Smooth muscle cell (in vitro differentiated cells): ENCODE measurements around the gene PSMG1. TPM values are rescaled to one million over a fixed set of nuclear protein-coding genes. Genes with fewer than 3 reads are reported as not detected.

Source experiments
- DNase-seq: peaks from one replicate; lab custom pipeline; 2025; ENCODE audit not compliant: unreplicated experiment; lab: John Stamatoyannopoulos, UW
- H2AFZ ChIP-seq: fragments of 200-600 bp; sonication (generic); 2 replicates; pipeline ENCODE4 v1.6.0; 2016; ENCODE audit warnings: antibody characterized with exemption, low read depth, mild to moderate bottlenecking
- H3F3A ChIP-seq: fragments of 200-600 bp; sonication (generic); 2 replicates; pipeline ENCODE4 v1.6.0; 2017; ENCODE audit warnings: antibody characterized with exemption, low read depth
- H3K27ac ChIP-seq: fragments of 200-600 bp; sonication (generic); 2 replicates; pipeline ENCODE4 v1.5.1; 2016; ENCODE audit warnings: low read depth, mild to moderate bottlenecking
- H3K27me3 ChIP-seq: fragments of 200-600 bp; sonication (generic); 2 replicates; pipeline ENCODE4 v1.6.1; 2016; ENCODE audit warnings: low read depth, mild to moderate bottlenecking
- H3K36me3 ChIP-seq: fragments of 200-600 bp; sonication (generic); 2 replicates; pipeline ENCODE4 v1.5.1; 2016; ENCODE audit warnings: low read depth
- H3K4me1 ChIP-seq: fragments of 200-600 bp; sonication (generic); 2 replicates; pipeline ENCODE4 v1.5.1; 2016; ENCODE audit warnings: low read depth
- H3K4me2 ChIP-seq: fragments of 200-600 bp; sonication (generic); 2 replicates; pipeline ENCODE4 v1.6.0; 2016; ENCODE audit warnings: mild to moderate bottlenecking
- H3K4me3 ChIP-seq: fragments of 200-600 bp; sonication (generic); 2 replicates; pipeline ENCODE4 v1.5.1; 2016; ENCODE audit warnings: mild to moderate bottlenecking
- H3K79me2 ChIP-seq: fragments of 200-600 bp; sonication (generic); 2 replicates; pipeline ENCODE4 v1.6.0; 2016; ENCODE audit warnings: low read depth, mild to moderate bottlenecking
- H3K9ac ChIP-seq: fragments of 200-600 bp; sonication (generic); 2 replicates; pipeline ENCODE4 v1.6.0; 2016; ENCODE audit warnings: low read depth
- H3K9me3 ChIP-seq: fragments of 200-600 bp; sonication (generic); replicated peaks from 2 replicates; pipeline ENCODE4 v1.5.1; 2016; ENCODE audit warnings: low read depth
- H4K20me1 ChIP-seq: fragments of 200-600 bp; sonication (generic); 2 replicates; pipeline ENCODE4 v1.6.0; 2016; ENCODE audit warnings: low read depth
- WGBS: methylation state at CpG from one replicate; pipeline ENCODE4 v1.1.7; 2016; ENCODE audit warnings: low lambda C conversion rate; 5-methylcytosine and 5-hydroxymethylcytosine counted together
- polyA plus RNA-seq: library from polyadenylated mRNA; unstranded; fragments of >200 nt; fragmentation: Nextera tagmentation; extraction: Ambion mirVana; gene quantifications from 2 replicates; pipeline ENCODE4 v1.2.1, GENCODE V29; 2016
- total RNA-seq: library from RNA; depleted of rRNA; stranded (reverse); fragments of >200 nt; gene quantifications from 2 replicates; pipeline ENCODE4 v1.2.3, GENCODE V29; 2014
- TF ChIP-seq, protein P1 (sequence below): fragments of 200-600 bp; sonication (generic); IDR thresholded peaks from 2 replicates; pipeline ENCODE4 v1.5.1; 2017; ENCODE audit warnings: borderline replicate concordance, mild to moderate bottlenecking, antibody characterized with exemption; ENCODE audit not compliant: insufficient read depth, poor library complexity, severe bottlenecking

PSMG1 gene
- total and polyA plus RNA-seq, 2 experiments from 2014 or later = 55.2 to 60.7 TPM

DNA sequence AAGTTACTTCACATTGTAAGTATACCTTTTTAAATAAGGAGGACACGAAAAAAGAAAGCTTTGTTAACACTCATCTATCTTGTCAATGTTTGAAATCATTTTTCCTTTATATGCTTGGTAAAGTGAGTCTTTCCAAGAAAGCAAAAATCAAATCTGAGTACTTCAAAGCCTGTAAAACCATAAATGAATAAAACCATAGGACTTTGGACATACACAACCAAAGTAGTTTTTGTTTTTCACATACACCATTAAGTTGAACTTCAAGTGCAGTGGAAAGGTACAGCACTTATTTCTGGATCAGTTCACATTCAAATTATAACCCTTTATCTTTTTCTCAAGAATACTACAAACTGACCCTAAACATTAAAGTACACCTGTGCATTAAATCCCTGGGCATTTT lies 10.1 kb upstream of the PSMG1 start:
- Histone ChIP-seq H3K27me3 (no peaks in the 10 kb centered on the region), H3K4me2 (no peak overlapping the region), H3K4me1 (peaks cover 2% of the 10 kb centered on the region), H3K36me3 (peaks cover 24% of the 10 kb centered on the region), H2AFZ (no peak overlapping the region), H4K20me1 (peaks cover 18% of the 10 kb centered on the region), H3K9me3 (no peaks in the 10 kb centered on the region), H3F3A (no peaks in the 10 kb centered on the region), H3K4me3 (no peak overlapping the region), H3K79me2 (peaks cover 5% of the 10 kb centered on the region), H3K27ac (no peak overlapping the region), H3K9ac (no peak overlapping the region)
- no peak for DNase-seq
- TF ChIP-seq, protein P1, sequence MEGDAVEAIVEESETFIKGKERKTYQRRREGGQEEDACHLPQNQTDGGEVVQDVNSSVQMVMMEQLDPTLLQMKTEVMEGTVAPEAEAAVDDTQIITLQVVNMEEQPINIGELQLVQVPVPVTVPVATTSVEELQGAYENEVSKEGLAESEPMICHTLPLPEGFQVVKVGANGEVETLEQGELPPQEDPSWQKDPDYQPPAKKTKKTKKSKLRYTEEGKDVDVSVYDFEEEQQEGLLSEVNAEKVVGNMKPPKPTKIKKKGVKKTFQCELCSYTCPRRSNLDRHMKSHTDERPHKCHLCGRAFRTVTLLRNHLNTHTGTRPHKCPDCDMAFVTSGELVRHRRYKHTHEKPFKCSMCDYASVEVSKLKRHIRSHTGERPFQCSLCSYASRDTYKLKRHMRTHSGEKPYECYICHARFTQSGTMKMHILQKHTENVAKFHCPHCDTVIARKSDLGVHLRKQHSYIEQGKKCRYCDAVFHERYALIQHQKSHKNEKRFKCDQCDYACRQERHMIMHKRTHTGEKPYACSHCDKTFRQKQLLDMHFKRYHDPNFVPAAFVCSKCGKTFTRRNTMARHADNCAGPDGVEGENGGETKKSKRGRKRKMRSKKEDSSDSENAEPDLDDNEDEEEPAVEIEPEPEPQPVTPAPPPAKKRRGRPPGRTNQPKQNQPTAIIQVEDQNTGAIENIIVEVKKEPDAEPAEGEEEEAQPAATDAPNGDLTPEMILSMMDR = no peak
- 97% methylated on average over 1 of the region's 1 CpG for WGBS

DNA sequence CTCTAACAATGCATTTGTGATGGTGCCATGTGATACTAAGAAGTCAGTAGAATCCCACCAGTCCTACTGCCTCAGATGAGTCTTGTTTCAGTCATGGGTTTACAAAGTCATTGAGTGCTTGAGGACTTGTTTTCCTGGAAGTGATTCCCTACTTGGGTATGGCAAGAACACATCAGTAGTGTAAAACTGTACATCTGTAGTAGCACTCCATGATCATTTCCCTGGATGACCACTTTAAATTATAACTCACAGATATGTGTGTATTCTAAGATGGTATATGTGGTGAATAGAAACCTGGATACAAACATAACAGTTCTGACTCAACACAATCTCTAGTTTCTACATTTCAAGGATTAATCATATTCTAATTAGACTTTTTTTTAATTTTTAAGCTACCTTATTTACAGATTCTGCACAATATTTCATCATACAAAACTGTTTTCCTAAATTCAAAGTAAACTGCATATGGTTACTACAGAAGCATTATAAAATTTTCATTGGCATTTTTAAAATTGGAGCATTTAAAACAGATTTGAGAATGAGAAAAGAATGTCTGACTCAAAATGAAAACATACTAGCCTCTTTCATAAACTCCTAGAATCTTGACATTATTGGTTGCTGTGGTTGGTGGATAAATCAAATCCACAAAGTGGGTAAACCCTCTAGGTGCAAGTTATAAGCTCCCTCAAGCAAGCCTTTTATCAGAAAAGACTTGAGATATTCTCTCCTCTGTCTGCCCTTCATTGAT lies 6.8 kb upstream of the PSMG1 start:
- H3K9me3 ChIP-seq = no peaks in the 10 kb centered on the region
- no peaks in the 10 kb centered on the region for H3K27me3 ChIP-seq
- peaks cover 13% of the 10 kb centered on the region for H3K36me3 ChIP-seq
- H4K20me1 ChIP-seq = peaks cover 9% of the 10 kb centered on the region
- no peak overlapping the region for H3K4me2 ChIP-seq
- H2AFZ ChIP-seq = no peak overlapping the region
- TF ChIP-seq, protein P1 = no peak
- no peak overlapping the region for H3K4me3 ChIP-seq
- no peaks in the 10 kb centered on the region for H3F3A ChIP-seq
- no peak for DNase-seq
- H3K9ac ChIP-seq = no peak overlapping the region
- peaks cover 10% of the 10 kb centered on the region for H3K4me1 ChIP-seq
- H3K27ac ChIP-seq = peak overlapping the region; percentile 56
- peaks cover 5% of the 10 kb centered on the region for H3K79me2 ChIP-seq

DNA sequence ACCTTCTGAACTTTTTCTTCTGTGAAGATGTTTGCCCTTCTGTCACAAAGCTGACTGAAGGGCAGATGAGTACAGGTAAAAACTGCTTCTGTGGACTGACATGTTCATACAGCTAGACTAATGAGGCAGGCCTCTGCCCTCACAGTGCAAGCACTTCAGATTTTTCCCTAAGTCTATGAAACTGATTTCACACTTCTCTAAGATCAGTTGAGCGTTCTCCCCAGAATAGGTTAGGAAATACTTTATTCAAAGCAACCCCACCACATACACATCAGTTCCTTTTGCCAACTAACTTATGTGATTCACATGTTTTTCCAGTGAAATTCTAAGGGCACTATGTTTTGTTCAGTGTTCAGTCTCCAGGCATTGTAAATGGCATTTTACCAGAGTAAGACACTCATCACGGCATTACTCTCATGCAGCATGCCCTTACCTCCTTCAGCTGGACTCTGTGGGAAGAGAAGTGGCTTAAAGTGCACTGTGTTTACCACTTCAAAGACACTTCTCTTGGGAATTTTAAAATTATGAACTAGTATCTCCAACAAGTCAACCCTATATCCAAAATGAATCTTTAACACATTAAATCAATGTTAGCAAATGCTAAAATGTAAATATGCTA lies 5.4 kb upstream of the PSMG1 start:
- no peak for DNase-seq
- H3K27ac ChIP-seq = peak overlapping the region; percentile 56

More for the DNA sequence above, 5.4 kb upstream of the PSMG1 start:
- Histone ChIP-seq H4K20me1 (peaks cover 6% of the 10 kb centered on the region), H3K9ac (no peak overlapping the region), H2AFZ (no peak overlapping the region), H3K27me3 (no peaks in the 10 kb centered on the region), H3K79me2 (no peaks in the 10 kb centered on the region), H3K9me3 (no peaks in the 10 kb centered on the region), H3K4me1 (peaks cover 17% of the 10 kb centered on the region), H3F3A (peaks cover 11% of the 10 kb centered on the region), H3K4me3 (no peak overlapping the region), H3K4me2 (peak overlapping the region; percentile 34), H3K36me3 (peaks cover 4% of the 10 kb centered on the region)
- TF ChIP-seq, protein P1 = no peak
- 57% methylated on average over 2 of the region's 2 CpGs for WGBS
